OCI-LY7 (cell line): ENCODE results near the gene GYG2.
A peak's percentile ranks its signal among the peaks of the same experiment; 100 is the strongest.

Source experiments
- EZH2phosphoT487 ChIP-seq: fragments of 200-600 bp; sonication (generic); IDR thresholded peaks from 2 replicates; pipeline ENCODE4 v1.6.1; 2018; ENCODE audit warnings: low read depth, borderline replicate concordance, mild to moderate bottlenecking, mixed run types, antibody characterized with exemption, low read length, moderate library complexity, mixed read lengths
- TF ChIP-seq, protein P1 (sequence below): fragments of 200-600 bp; sonication (generic); conservative IDR thresholded peaks from 2 replicates; pipeline ENCODE4 v1.5.1; 2014; ENCODE audit warnings: mild to moderate bottlenecking, antibody characterized with exemption, low read length, moderate library complexity, mixed read lengths

DNA sequence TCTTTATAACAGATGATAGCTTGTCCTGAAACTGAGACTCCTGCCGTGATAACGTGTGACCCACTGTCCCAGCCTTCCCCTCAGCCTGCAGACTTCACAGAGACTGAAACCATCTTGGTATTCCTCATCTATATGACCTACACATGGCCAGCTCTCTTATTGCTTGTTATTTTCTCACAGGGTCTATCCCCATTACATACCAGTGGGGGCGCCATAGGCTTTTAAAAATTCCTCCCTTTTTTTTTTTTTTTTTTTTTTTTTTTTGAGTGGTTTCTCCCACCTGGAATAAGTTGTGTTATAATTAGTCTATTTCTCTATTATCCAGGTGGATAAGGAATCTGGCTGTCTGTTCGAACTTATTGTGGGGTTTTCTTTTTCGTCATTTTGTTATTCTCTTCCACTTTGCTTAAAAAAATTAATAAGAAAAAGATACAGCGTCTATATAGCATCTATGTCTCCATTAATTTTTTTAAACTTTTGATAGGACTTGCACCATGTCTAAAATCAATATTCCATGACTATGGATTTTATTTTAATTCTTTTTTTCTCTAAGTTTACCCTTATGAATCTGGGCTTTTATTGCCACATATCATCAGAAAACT, 47.2 kb downstream of the GYG2 start:
- TF ChIP-seq, protein P1, sequence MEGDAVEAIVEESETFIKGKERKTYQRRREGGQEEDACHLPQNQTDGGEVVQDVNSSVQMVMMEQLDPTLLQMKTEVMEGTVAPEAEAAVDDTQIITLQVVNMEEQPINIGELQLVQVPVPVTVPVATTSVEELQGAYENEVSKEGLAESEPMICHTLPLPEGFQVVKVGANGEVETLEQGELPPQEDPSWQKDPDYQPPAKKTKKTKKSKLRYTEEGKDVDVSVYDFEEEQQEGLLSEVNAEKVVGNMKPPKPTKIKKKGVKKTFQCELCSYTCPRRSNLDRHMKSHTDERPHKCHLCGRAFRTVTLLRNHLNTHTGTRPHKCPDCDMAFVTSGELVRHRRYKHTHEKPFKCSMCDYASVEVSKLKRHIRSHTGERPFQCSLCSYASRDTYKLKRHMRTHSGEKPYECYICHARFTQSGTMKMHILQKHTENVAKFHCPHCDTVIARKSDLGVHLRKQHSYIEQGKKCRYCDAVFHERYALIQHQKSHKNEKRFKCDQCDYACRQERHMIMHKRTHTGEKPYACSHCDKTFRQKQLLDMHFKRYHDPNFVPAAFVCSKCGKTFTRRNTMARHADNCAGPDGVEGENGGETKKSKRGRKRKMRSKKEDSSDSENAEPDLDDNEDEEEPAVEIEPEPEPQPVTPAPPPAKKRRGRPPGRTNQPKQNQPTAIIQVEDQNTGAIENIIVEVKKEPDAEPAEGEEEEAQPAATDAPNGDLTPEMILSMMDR = peak; percentile 70
- no peak for TF ChIP-seq EZH2phosphoT487
